Natural killer cell (primary cell): ENCODE measurements around the gene ZNF468. TPM values are rescaled to one million over a fixed set of nuclear protein-coding genes. Genes with fewer than 3 reads are reported as not detected.
"Not testable (repeated sequence)": the region's sequence is repeated elsewhere in the genome, so short reads cannot be mapped to it uniquely, and the experiment has no call there.

Source experiments
- ATAC-seq, 3 donors: fragments of 150-1000 bp in 2 of 3; fragments of 200-7000 bp in 1 of 3; cut with Tn5 transposase; 1 replicate in 1 of 3; 2 replicates in 2 of 3; pipeline ENCODE4 v1.10.0; 2021; ENCODE audit warnings: mild to moderate bottlenecking in 2 of 3, moderate library complexity in 2 of 3
- DNase-seq, 2 donors: peaks; one replicate each; pipeline versions ENCODE4 v3.0.0 to v3.0.0-alpha.2; 2013 to 2021; ENCODE audit warnings: mixed read lengths in 1 of 2
- H3K27ac ChIP-seq: one replicate; pipeline ENCODE4 v1.5.1; 2013; ENCODE audit warnings: mild to moderate bottlenecking, low read length
- H3K27me3 ChIP-seq: one replicate; pipeline ENCODE4 v1.6.1; 2013; ENCODE audit warnings: low read length; ENCODE audit not compliant: control insufficient read depth, insufficient read depth
- H3K36me3 ChIP-seq: one replicate; pipeline ENCODE4 v1.6.1; 2013; ENCODE audit warnings: low read length; ENCODE audit not compliant: control insufficient read depth, insufficient read depth
- H3K4me1 ChIP-seq: one replicate; pipeline ENCODE4 v1.6.1; 2013; ENCODE audit warnings: low read length; ENCODE audit not compliant: control insufficient read depth, insufficient read depth
- H3K4me3 ChIP-seq: one replicate; pipeline ENCODE4 v1.5.1; 2013; ENCODE audit warnings: low read length
- H3K9me3 ChIP-seq: one replicate; pipeline ENCODE4 v1.6.1; 2013; ENCODE audit warnings: low read length; ENCODE audit not compliant: control insufficient read depth, insufficient read depth
- H3K27ac Mint-ChIP-seq, 2 donors: one replicate each; pipeline ENCODE4 v1.8.0; 2022; ENCODE audit warnings: mild to moderate bottlenecking in 2 of 2, mixed read lengths in 2 of 2, moderate library complexity in 1 of 2
- H3K27me3 Mint-ChIP-seq, 2 donors: one replicate each; pipeline ENCODE4 v1.8.0; 2022; ENCODE audit warnings: low read depth in 2 of 2, mixed read lengths in 2 of 2
- H3K36me3 Mint-ChIP-seq: one replicate; pipeline ENCODE4 v1.8.0; 2022; ENCODE audit warnings: mixed read lengths
- H3K4me1 Mint-ChIP-seq, 2 donors: one replicate each; pipeline ENCODE4 v1.8.0; 2022; ENCODE audit warnings: mixed read lengths in 2 of 2
- H3K4me3 Mint-ChIP-seq: one replicate; pipeline ENCODE4 v1.8.0; 2022; ENCODE audit warnings: mild to moderate bottlenecking, moderate library complexity, mixed read lengths
- H3K9me3 Mint-ChIP-seq, 2 donors: one replicate each; pipeline ENCODE4 v1.8.0; 2022; ENCODE audit warnings: mixed read lengths in 2 of 2
- CTCF ChIP-seq: fragments of 200-600 bp; IDR thresholded peaks from one replicate; pipeline ENCODE4 v1.8.0; 2022; ENCODE audit warnings: antibody characterized with exemption
- WGBS: methylation state at CpG from one replicate; pipeline ENCODE4 v1.1.7; 2013; ENCODE audit warnings: missing lambda C conversion rate; ENCODE audit not compliant: insufficient coverage; 5-methylcytosine and 5-hydroxymethylcytosine counted together
- intact Hi-C: fragments of 100-400 bp; cut with micrococcal nuclease; formaldehyde crosslinking; loops from one replicate; pipeline ENCODE4 v1.14.2; 2022
- total RNA-seq, 4 donors: library from RNA; stranded (reverse); fragments of 120-200 nt in 1 of 4; gene quantifications; one replicate each; pipeline versions ENCODE4 v1.2.3 to v1.2.4, GENCODE V29; 2013 to 2022

ZNF468 gene
- total RNA-seq, 3 donors from 2014 or later (not counting 1 experiment from before 2014, with no cell fraction given) = 20.1 to 25.4 (median 24.1) TPM

GRCh38 chr19:52829866-52830265, 27.6 kb downstream of the ZNF468 start:
- peaks cover 21 to 22% of the 10 kb centered on the region in 2 donors for H3K4me1 Mint-ChIP-seq
- H3K27me3 ChIP-seq, H3K36me3 ChIP-seq, H3K9me3 ChIP-seq, H3K27ac Mint-ChIP-seq, H3K36me3 Mint-ChIP-seq, intact Hi-C loops, H3K4me3 Mint-ChIP-seq, DNase-seq, H3K27me3 Mint-ChIP-seq, ATAC-seq, H3K4me3 ChIP-seq, H3K27ac ChIP-seq, H3K9me3 Mint-ChIP-seq: not testable (repeated sequence)
- WGBS = 79% methylated on average over 6 of the region's 7 CpGs
- peaks cover 28% of the 10 kb centered on the region for H3K4me1 ChIP-seq

- H3K4me1 ChIP-seq = peaks cover 2% of the 10 kb centered on the region
- intact Hi-C loops = no loop called here
- H3K9me3 ChIP-seq = no peaks in the 10 kb centered on the region
- DNase-seq (no peak), ATAC-seq (no peak)
- 95% methylated on average over 5 of the region's 5 CpGs for WGBS
- H3K4me1 Mint-ChIP-seq = peaks cover 3 to 5% of the 10 kb centered on the region in 2 donors
- no peaks in the 10 kb centered on the region for H3K9me3 Mint-ChIP-seq
- no peaks in the 10 kb centered on the region for H3K36me3 ChIP-seq
- no peaks in the 10 kb centered on the region for H3K27me3 ChIP-seq
- H3K4me3 ChIP-seq = no peak overlapping the region
- H3K36me3 Mint-ChIP-seq = no peaks in the 10 kb centered on the region
- no peaks in the 10 kb centered on the region for H3K27me3 Mint-ChIP-seq
- TF ChIP-seq CTCF = no peak
- H3K4me3 Mint-ChIP-seq = no peak overlapping the region
- H3K27ac ChIP-seq = no peak overlapping the region
- H3K27ac Mint-ChIP-seq = no peak overlapping the region
Measured at GRCh38 chr19:52825765-52826164, 31.7 kb downstream of the ZNF468 start.

GRCh38 chr19:52823676-52824075, 33.7 kb downstream of the ZNF468 start:
- Histone ChIP-seq H3K4me1 (peaks cover 7% of the 10 kb centered on the region), H3K4me3 (no peak overlapping the region), H3K27ac (no peak overlapping the region), H3K9me3 (no peaks in the 10 kb centered on the region), H3K27me3 (no peaks in the 10 kb centered on the region), H3K36me3 (no peaks in the 10 kb centered on the region)
- H3K4me1 Mint-ChIP-seq = peaks cover 13 to 17% of the 10 kb centered on the region in 2 donors
- no peak for DNase-seq
- no peak for ATAC-seq
- no peak overlapping the region for H3K4me3 Mint-ChIP-seq
- H3K9me3 Mint-ChIP-seq = no peaks in the 10 kb centered on the region
- H3K27me3 Mint-ChIP-seq = no peaks in the 10 kb centered on the region
- TF ChIP-seq CTCF = no peak
- H3K27ac Mint-ChIP-seq = no peak overlapping the region
- 96% methylated on average over 10 of the region's 12 CpGs for WGBS
- intact Hi-C loops = no loop called here
- no peaks in the 10 kb centered on the region for H3K36me3 Mint-ChIP-seq

GRCh38 chr19:52821204-52821960, 36.0 kb downstream of the ZNF468 start, which contains the start of gene ZNF28:
TSS of gene ZNF28 (minus strand) at chr19:52821633. CDS start at chr19:52817958, 3,675 bp downstream.
- Histone ChIP-seq H3K4me3 (peak within 1 kb of the TSS; percentile 84), H3K27ac (peak within 1 kb of the TSS; percentile 63)
- Mint-ChIP-seq H3K27ac (peak within 1 kb of the TSS; percentile 82 to 92), H3K4me3 (peak within 1 kb of the TSS; percentile 93), H3K4me1 (peaks cover 22 to 29% of the 10 kb centered on the region in 2 donors)
- H3K4me1 ChIP-seq, H3K9me3 ChIP-seq, H3K36me3 ChIP-seq, H3K9me3 Mint-ChIP-seq, H3K36me3 Mint-ChIP-seq, H3K27me3 Mint-ChIP-seq, H3K27me3 ChIP-seq: not testable (repeated sequence)
- peak; percentile 54 to 60 for DNase-seq
- intact Hi-C loops = loop anchor here (1.0 kb wide), 1 partner anchor 34 kb away; no protein-coding TSS in a partner anchor
- 1% methylated on average over 34 of the region's 44 CpGs for WGBS
- peak; percentile 99 to 100 (median 99) for ATAC-seq

GRCh38 chr19:52820472-52821203, 36.8 kb downstream of the ZNF468 start:
- not testable (repeated sequence) for H3K36me3 Mint-ChIP-seq
- WGBS = 9% methylated on average over 19 of the region's 19 CpGs

More at GRCh38 chr19:52820472-52821203, 36.8 kb downstream of the ZNF468 start:
- Mint-ChIP-seq H3K4me1 (peaks cover 22 to 29% of the 10 kb centered on the region in 2 donors), H3K27ac (peak overlapping the region; percentile 82 to 92), H3K4me3 (peak overlapping the region; percentile 93)
- not testable (repeated sequence) for H3K36me3 ChIP-seq, H3K4me1 ChIP-seq, H3K27me3 ChIP-seq, H3K9me3 Mint-ChIP-seq, H3K9me3 ChIP-seq, H3K27me3 Mint-ChIP-seq
- intact Hi-C loops = loop anchor here (1.0 kb wide), 1 partner anchor 35 kb away; no protein-coding TSS in a partner anchor
- peak overlapping the region; percentile 63 for H3K27ac ChIP-seq
- DNase-seq = peak; percentile 19 to 29
- peak overlapping the region; percentile 84 for H3K4me3 ChIP-seq
- ATAC-seq = peak; percentile 11 to 21 (median 11)
